ENCODE results near the gene CDC42BPB. TPM values are rescaled to one million over a fixed set of nuclear protein-coding genes. Genes with fewer than 3 reads are reported as not detected.
"Not testable (repeated sequence)": the region's sequence is repeated elsewhere in the genome, so short reads cannot be mapped to it uniquely, and the experiment has no call there.

CDC42BPB gene
- total RNA-seq, 1 donor from 2014 or later = 3.5 TPM

DNA sequence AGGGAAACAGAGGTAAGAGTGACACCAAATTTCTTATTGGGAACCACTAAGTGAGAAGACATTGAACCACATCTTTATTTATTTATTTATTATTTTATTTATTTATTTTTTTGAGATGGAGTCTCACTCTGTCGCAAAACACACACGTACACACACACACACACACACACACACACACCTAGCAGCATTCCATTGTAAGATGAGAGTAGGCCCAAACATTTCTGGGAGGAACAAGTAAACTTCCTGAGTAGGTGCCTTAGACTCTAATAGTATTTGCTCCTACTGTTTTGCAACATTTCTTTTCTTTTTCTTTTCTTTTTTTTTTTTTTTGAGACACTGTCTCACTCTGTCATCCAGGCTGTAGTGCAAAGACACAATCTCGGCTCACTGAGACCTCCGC, 7.1 kb upstream of the CDC42BPB start:
- no peaks in the 10 kb centered on the region for H3K4me1 Mint-ChIP-seq (ENCODE audit: low read depth)
- H3K27me3 Mint-ChIP-seq (ENCODE audit: low read depth) = peaks cover 21% of the 10 kb centered on the region

DNA sequence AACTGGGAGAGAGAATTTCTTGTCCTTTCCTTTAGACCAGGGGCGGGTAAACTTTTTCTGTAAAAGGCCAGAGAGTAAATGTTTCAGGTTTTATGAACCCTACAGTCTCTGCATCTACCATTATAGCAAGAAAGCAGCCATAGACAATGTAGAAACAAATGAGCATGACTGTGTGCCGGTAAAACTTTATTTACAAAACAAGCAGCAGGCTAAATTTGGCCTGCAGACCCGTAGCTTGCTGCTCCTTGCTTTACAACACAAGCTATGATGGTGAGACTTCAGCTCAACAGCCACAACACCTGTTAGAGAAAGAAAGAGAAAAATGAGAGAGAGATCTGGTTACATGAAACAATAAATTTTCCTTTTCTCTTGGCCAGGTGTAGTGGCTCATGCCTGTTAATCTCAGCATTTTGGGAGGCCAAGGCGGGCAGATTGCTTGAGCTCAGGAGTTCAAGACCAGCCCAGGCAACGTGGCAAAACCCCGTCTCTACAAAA, 4.2 kb upstream of the CDC42BPB start:
- no peak overlapping the region for H3K27ac Mint-ChIP-seq
- peaks cover 36% of the 10 kb centered on the region for H3K27me3 Mint-ChIP-seq (ENCODE audit: low read depth)
- intact Hi-C loops (cut with micrococcal nuclease) = no loop called here

More for the DNA sequence above, 7.1 kb upstream of the CDC42BPB start:
- DNase-seq (ENCODE audit: low spot score) = no peak
- H3K4me3 Mint-ChIP-seq (ENCODE audit: low read depth) = no peak overlapping the region
- H3K9me3 Mint-ChIP-seq = no peaks in the 10 kb centered on the region
- intact Hi-C loops (cut with micrococcal nuclease) = no loop called here
- no peak overlapping the region for H3K27ac Mint-ChIP-seq
- H3K36me3 Mint-ChIP-seq (ENCODE audit: low read depth) = no peaks in the 10 kb centered on the region

DNA sequence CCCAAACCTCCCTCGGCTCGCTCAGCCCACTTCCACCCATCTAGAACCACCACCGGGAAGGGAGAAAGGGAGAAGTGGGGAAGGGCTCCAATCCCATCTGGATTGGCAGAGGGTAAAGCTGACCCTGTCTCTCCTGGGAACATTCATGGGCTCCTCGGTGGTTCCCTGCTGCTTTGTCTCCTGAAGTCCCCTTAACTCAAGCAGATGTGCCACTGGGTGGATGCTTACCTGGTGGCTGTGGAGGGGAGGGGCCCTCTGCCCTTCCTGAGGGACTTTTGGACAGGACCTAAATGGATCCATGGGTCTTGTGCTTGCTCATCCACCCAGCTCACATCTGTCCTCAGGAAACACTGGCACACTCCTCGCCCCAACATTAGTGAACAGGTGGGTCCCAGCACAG, 2.2 kb upstream of the CDC42BPB start:
- Mint-ChIP-seq H3K27me3 (ENCODE audit: low read depth) (peaks cover 54% of the 10 kb centered on the region), H3K4me1 (ENCODE audit: low read depth) (no peaks in the 10 kb centered on the region), H3K4me3 (ENCODE audit: low read depth) (no peak overlapping the region), H3K36me3 (ENCODE audit: low read depth) (no peaks in the 10 kb centered on the region), H3K9me3 (no peaks in the 10 kb centered on the region), H3K27ac (no peak overlapping the region)
- intact Hi-C loops (cut with micrococcal nuclease) = no loop called here
- DNase-seq (ENCODE audit: low spot score) = no peak

More for the DNA sequence above, 4.2 kb upstream of the CDC42BPB start:
- Mint-ChIP-seq H3K9me3 (no peaks in the 10 kb centered on the region), H3K36me3 (ENCODE audit: low read depth) (no peaks in the 10 kb centered on the region), H3K4me1 (ENCODE audit: low read depth) (no peaks in the 10 kb centered on the region), H3K4me3 (ENCODE audit: low read depth) (no peak overlapping the region)
- no peak for DNase-seq (ENCODE audit: low spot score)

DNA sequence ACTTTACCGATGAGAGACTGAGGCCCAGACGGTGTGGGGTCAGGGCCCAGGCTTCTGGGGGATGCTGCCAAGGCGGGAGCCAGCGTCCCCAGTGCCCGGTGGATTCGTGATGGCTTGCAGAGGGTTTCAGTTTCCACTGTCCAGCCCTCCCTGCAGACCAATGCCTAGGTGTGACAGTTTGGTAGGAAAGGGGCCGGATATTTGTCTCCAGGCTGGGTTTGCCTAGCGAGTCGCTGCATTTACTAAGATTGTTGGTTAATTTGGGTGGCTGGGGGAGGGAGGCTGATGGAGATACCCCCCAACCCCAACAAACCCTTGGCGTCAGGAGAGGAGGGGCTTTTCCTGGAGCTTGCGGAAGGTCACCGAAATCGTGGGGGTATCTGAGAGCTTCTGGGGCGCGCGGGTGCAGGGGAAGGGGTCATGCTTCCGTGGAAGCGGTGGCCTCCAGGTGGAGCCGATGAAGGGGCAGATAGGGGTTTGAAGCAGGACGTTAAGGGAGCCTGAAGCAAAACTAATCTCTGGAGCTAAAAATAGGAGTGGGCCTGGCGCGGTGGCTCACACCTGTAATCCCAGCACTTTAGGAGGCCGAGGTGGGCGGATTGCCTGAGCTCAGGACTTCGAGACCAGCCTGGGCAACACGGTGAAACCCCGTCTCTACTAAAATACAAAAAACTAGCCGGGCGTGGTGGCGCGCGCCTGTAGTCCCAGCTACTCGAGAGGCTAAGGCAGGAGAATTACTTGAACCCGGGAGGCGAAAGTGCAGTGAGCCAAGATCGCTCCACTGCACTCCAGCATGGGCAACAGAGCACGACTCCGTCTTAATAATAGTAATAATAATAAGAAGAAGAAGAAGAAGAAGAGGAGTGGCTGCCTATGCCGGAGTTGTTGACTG, 1.1 kb upstream of the CDC42BPB start:
- intact Hi-C loops (cut with micrococcal nuclease) = no loop called here
- Mint-ChIP-seq H3K27me3 (ENCODE audit: low read depth) (peaks cover 54% of the 10 kb centered on the region), H3K27ac (no peak overlapping the region), H3K4me3 (ENCODE audit: low read depth) (peak overlapping the region; percentile 26), H3K9me3 (no peaks in the 10 kb centered on the region), H3K4me1 (ENCODE audit: low read depth) (no peaks in the 10 kb centered on the region), H3K36me3 (ENCODE audit: low read depth) (no peaks in the 10 kb centered on the region)
- no peak for DNase-seq (ENCODE audit: low spot score)

DNA sequence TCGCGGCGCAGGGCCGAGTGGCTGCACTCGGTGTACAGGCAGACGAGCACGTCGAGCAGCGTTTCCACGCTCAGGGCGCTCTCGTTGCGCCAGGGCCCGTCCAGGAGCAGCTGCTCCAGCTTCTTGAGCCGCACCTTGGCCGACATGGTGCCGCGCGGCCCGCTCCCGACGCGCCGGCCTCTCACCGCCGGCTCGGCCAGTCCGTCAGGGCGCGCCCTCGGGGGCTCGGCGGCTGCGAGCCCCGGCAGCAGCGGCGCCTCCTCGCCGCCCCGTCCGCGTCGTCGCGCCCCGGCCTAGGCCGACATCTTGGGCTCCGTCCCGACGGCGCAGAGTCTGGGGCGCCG, 349 bp downstream of the CDC42BPB start:
- intact Hi-C loops (cut with micrococcal nuclease) = no loop called here
- no peak for DNase-seq (ENCODE audit: low spot score)
- Mint-ChIP-seq H3K4me3 (ENCODE audit: low read depth) (no peak overlapping the region), H3K9me3 (no peaks in the 10 kb centered on the region), H3K27me3 (ENCODE audit: low read depth) (peaks cover 52% of the 10 kb centered on the region), H3K4me1 (ENCODE audit: low read depth) (no peaks in the 10 kb centered on the region), H3K27ac (no peak overlapping the region), H3K36me3 (ENCODE audit: low read depth) (no peaks in the 10 kb centered on the region)

DNA sequence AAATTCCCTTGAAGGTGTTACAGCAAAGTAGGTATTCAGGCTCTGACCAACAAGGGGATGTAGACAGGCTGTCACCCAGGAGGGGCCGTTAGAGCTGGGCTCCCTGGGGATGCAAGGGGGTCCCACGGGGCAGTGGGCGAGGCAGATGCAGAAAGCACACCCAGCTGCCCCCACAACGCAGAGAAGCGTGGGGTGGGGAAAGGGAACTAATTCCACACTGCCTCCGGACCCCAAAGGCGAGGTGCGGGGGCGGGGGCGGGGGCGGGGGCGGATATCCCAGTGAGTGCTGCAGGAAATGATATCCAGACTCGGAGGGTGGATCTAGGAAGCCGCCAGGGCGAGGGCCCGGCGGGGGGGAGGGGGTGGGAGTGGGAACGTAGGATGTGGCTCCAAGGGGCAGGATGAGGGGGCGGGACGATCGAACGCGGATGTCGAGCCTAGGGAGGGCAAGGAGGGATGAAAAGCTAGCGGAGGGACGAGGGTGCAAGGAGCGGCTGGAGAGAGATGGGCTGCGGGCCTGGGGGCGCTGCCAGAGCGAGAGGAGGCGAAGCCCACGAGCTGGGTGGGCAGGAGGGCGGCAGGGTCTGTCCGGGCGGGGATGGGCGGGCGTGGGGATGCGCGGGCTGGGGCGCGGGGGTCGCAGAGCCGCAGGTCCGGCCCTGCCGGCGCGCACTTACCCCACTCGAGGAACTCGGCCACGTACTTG, 874 bp downstream of the CDC42BPB start:
- no peak for DNase-seq (ENCODE audit: low spot score)
- Mint-ChIP-seq H3K9me3 (no peaks in the 10 kb centered on the region), H3K4me3 (ENCODE audit: low read depth) (peak overlapping the region; percentile 68), H3K4me1 (ENCODE audit: low read depth) (no peaks in the 10 kb centered on the region), H3K27me3 (ENCODE audit: low read depth) (peaks cover 47% of the 10 kb centered on the region), H3K36me3 (ENCODE audit: low read depth) (no peaks in the 10 kb centered on the region), H3K27ac (no peak overlapping the region)
- intact Hi-C loops (cut with micrococcal nuclease) = no loop called here

DNA sequence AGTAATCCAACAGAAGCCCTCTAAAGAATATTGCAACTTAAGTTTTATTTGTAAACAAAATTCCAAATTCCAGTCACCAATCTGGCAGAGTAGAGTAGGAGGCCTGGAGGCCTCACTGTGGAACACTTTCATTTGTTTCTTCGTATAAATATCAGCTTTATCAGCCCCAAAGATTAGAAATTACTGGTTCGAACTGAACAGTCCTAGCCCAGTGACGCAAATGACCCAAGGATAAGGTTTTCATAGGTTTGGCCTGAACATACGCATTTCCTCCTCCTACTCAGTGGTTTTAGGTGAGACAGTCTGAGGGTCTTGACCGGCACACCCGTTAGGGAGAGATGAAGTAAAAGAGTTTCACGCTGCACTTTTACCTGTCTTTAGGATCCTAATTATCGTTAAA, 1.7 kb downstream of the CDC42BPB start:
- H3K27me3 Mint-ChIP-seq (ENCODE audit: low read depth) = peaks cover 45% of the 10 kb centered on the region
- no peaks in the 10 kb centered on the region for H3K36me3 Mint-ChIP-seq (ENCODE audit: low read depth)
- H3K4me1 Mint-ChIP-seq (ENCODE audit: low read depth) = no peaks in the 10 kb centered on the region
- DNase-seq (ENCODE audit: low spot score) = no peak
- H3K9me3 Mint-ChIP-seq = no peaks in the 10 kb centered on the region
- H3K4me3 Mint-ChIP-seq (ENCODE audit: low read depth) = peak overlapping the region; percentile 53
- no peak overlapping the region for H3K27ac Mint-ChIP-seq
- intact Hi-C loops (cut with micrococcal nuclease) = no loop called here

DNA sequence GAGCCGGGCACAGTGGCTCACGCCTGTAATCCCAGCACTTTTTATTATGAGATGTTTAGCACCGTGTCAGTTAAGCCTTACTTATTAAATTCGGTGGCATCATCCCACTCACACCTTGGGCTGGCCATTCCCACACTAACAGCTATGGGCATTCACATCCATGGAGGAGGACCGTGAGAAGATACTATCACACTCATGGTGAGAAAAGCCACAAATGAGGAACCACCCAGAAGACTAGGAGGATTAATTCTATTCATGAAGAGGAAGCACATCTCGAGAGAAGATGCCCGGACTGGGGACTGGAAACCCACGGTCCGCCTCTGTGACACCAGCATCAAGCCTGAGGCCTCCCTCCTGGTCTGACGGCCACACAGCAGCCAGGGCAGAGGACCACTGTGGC, 4.9 kb downstream of the CDC42BPB start:
- no peak overlapping the region for H3K4me3 Mint-ChIP-seq (ENCODE audit: low read depth)
- no peaks in the 10 kb centered on the region for H3K36me3 Mint-ChIP-seq (ENCODE audit: low read depth)
- H3K27ac Mint-ChIP-seq = no peak overlapping the region
- intact Hi-C loops (cut with micrococcal nuclease) = no loop called here
- no peak for DNase-seq (ENCODE audit: low spot score)
- no peaks in the 10 kb centered on the region for H3K9me3 Mint-ChIP-seq
- H3K27me3 Mint-ChIP-seq (ENCODE audit: low read depth) = peaks cover 28% of the 10 kb centered on the region
- no peaks in the 10 kb centered on the region for H3K4me1 Mint-ChIP-seq (ENCODE audit: low read depth)

DNA sequence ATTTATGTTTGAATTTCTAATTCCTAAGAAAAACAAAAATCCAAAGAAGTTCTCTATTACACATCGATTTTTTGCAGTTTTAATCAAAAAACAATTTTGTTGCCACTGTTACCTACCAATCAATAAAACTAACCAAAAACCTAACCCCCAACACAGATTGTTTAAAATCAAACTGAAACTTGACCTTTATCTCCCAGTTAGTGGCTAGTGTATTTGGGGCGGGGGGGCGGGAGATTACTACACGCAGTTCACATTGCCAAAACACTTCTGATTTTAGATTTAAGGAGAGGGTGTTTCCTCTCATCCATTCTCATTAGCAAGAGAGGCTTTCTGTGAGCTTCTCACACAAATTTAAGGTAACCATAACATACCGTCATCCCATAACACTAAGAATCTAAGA, 6.4 kb downstream of the CDC42BPB start:
- Mint-ChIP-seq H3K4me1 (ENCODE audit: low read depth) (no peaks in the 10 kb centered on the region), H3K36me3 (ENCODE audit: low read depth) (no peaks in the 10 kb centered on the region), H3K27me3 (ENCODE audit: low read depth) (peaks cover 27% of the 10 kb centered on the region), H3K4me3 (ENCODE audit: low read depth) (no peak overlapping the region), H3K27ac (no peak overlapping the region), H3K9me3 (no peaks in the 10 kb centered on the region)
- DNase-seq (ENCODE audit: low spot score) = no peak
- intact Hi-C loops (cut with micrococcal nuclease) = no loop called here

DNA sequence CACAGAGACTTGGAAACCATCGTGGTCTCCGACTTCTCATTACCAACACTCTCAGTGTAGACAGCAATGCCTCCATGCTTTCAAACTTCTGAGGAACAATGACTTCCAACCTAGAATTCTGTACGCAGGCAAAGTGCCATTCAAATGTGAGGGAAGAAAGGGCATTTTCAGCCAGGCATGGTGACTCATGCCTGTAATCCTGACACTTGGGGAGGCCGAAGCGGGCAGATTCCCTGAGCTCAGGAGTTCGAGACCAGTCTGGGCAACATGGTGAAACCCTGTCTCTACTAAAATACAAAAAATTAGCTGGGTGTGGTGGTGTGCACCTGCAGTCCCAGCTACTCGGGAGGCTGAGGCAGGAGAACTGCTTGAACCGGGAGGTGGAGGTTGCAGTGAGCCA, 9.9 kb downstream of the CDC42BPB start:
- H3K27ac Mint-ChIP-seq; intact Hi-C loops (cut with micrococcal nuclease); H3K4me1 Mint-ChIP-seq (ENCODE audit: low read depth); DNase-seq (ENCODE audit: low spot score); H3K36me3 Mint-ChIP-seq (ENCODE audit: low read depth); H3K4me3 Mint-ChIP-seq (ENCODE audit: low read depth); H3K9me3 Mint-ChIP-seq: not testable (repeated sequence)
- H3K27me3 Mint-ChIP-seq (ENCODE audit: low read depth) = peaks cover 15% of the 10 kb centered on the region

DNA sequence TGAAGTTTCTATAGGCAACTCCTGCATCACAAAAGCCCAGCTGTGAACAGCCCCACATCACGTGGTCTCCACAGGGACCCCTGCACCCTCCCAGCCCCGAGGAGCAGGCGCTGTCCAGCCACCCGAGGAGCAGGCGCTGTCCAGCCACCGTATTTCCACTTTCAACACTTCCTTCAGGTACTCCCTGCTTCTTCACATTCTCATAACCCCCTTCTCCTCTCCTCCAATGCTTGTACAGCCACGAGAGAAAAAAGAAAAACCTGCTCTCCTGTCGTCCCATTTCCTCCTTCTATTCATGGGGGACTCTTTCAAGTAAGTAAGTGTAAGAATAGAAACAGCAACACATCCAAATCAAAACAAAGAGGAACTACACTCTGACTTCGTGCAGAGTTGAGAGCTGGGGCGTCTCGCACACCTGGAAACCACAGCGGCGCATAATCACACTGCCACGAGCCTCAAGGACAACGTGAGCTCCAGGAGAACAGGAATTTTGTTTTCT, 11.9 kb downstream of the CDC42BPB start:
- DNase-seq (ENCODE audit: low spot score) = no peak
- Mint-ChIP-seq H3K27ac (no peak overlapping the region), H3K36me3 (ENCODE audit: low read depth) (no peaks in the 10 kb centered on the region), H3K9me3 (no peaks in the 10 kb centered on the region), H3K27me3 (ENCODE audit: low read depth) (peaks cover 15% of the 10 kb centered on the region), H3K4me3 (ENCODE audit: low read depth) (no peak overlapping the region), H3K4me1 (ENCODE audit: low read depth) (no peaks in the 10 kb centered on the region)
- intact Hi-C loops (cut with micrococcal nuclease) = no loop called here

DNA sequence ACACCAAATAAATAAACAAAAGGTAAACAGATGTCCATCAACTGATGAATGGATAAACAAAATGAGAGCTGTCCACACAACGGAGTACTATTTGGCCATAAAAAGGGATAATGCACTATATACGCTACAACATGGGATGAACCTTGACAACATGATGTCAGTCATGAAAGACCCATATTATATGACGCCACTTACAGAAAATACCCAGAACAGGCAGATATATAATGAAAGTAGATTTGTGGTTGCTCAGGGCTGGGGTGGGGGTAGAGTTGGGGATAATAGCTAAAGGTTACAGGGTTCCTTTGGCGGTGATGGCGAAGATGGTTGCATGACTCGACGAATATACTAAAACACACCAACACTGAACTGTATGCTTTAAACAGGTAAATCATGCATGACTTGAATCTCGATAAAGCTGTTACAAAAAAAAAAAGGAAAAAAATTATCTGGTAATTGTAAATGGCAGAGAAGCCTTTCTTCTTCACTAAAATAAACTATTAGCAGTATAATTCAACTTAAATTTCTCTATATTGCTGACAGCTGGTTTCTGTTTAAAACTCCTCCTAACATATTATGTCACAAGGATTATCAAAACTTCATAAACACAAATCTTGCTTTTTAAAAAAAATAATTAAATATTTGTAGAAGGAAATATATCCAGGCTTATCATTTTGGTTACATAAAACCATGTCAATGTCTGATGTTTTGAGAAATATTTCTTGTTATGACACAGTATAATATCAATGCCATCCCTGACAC, 13.9 kb downstream of the CDC42BPB start:
- Mint-ChIP-seq H3K4me1 (ENCODE audit: low read depth) (no peaks in the 10 kb centered on the region), H3K9me3 (no peaks in the 10 kb centered on the region), H3K4me3 (ENCODE audit: low read depth) (no peak overlapping the region), H3K27me3 (ENCODE audit: low read depth) (peaks cover 10% of the 10 kb centered on the region), H3K36me3 (ENCODE audit: low read depth) (no peaks in the 10 kb centered on the region), H3K27ac (no peak overlapping the region)
- no peak for DNase-seq (ENCODE audit: low spot score)
- intact Hi-C loops (cut with micrococcal nuclease) = no loop called here

Data from activated T-helper 2 cell treated with anti-CD3 and anti-CD28 coated beads, Interferon-gamma antibody, Interleukin-2, Interleukin-4, amounts not matched to agents 10 μg/mL and 5 μg/mL and 100 μg/mL, durations not matched to agents 14 hours and 24 hours and 36 hours (primary cell).